Liver (tissue), 9 donors: ENCODE measurements around the gene FOLR1. TPM values are rescaled to one million over a fixed set of nuclear protein-coding genes. Genes with fewer than 3 reads are reported as not detected.

Source experiments
- DNase-seq: peaks from one replicate; pipeline ENCODE4 v3.0.0-alpha.2; 2017; ENCODE audit warnings: low spot score
- H3K27ac ChIP-seq, 2 donors: one replicate each; pipeline ENCODE4 v1.7.0; 2013; ENCODE audit warnings: inconsistent platforms in 2 of 2, low read length in 2 of 2, control low read depth in 1 of 2, low read depth in 1 of 2, mild to moderate bottlenecking in 1 of 2
- H3K27me3 ChIP-seq, 4 donors: one replicate each; pipeline versions ENCODE4 v1.6.1 to v1.7.0; 2013; ENCODE audit warnings: low read length in 3 of 4, inconsistent platforms in 1 of 4, mild to moderate bottlenecking in 1 of 4, moderate library complexity in 1 of 4; ENCODE audit not compliant: control insufficient read depth in 4 of 4, insufficient read depth in 4 of 4
- H3K36me3 ChIP-seq, 4 donors: one replicate each; pipeline versions ENCODE4 v1.6.1 to v1.7.0; 2013; ENCODE audit warnings: low read length in 3 of 4, mild to moderate bottlenecking in 3 of 4, low read depth in 1 of 4, moderate library complexity in 1 of 4; ENCODE audit not compliant: control insufficient read depth in 4 of 4, insufficient read depth in 3 of 4
- H3K4me1 ChIP-seq, 4 donors: one replicate each; pipeline versions ENCODE4 v1.6.1 to v1.7.0; 2013; ENCODE audit warnings: low read length in 3 of 4, mild to moderate bottlenecking in 3 of 4, moderate library complexity in 1 of 4; ENCODE audit not compliant: control insufficient read depth in 4 of 4, insufficient read depth in 4 of 4
- H3K4me3 ChIP-seq, 3 donors: one replicate each; pipeline versions ENCODE4 v1.6.1 to v1.7.0; 2013; ENCODE audit warnings: low read length in 3 of 3, control low read depth in 1 of 3, low read depth in 1 of 3, mild to moderate bottlenecking in 1 of 3
- H3K9ac ChIP-seq, 2 donors: one replicate each; pipeline ENCODE4 v1.7.0; 2013; ENCODE audit warnings: low read length in 2 of 2, mild to moderate bottlenecking in 2 of 2, moderate library complexity in 2 of 2, control low read depth in 1 of 2, low read depth in 1 of 2
- H3K9me3 ChIP-seq, 4 donors: one replicate each; pipeline versions ENCODE4 v1.6.1 to v1.7.0; 2013; ENCODE audit warnings: low read length in 3 of 4; ENCODE audit not compliant: control insufficient read depth in 4 of 4
- CTCF ChIP-seq: fragments of 150-350 bp; IDR thresholded peaks from 2 replicates; pipeline ENCODE4 v1.5.1; 2017; ENCODE audit warnings: improper control_type of control experiment, low read depth, low read length; ENCODE audit not compliant: missing input control
- FOXA1 ChIP-seq: IDR thresholded peaks from 2 replicates; pipeline ENCODE4 v1.6.1; 2016; ENCODE audit warnings: antibody characterized with exemption
- GABPA ChIP-seq, 2 donors: IDR thresholded peaks in 1 of 2; conservative IDR thresholded peaks in 1 of 2; 2 replicates each; pipeline ENCODE4 v1.6.1; 2016; ENCODE audit warnings: antibody characterized with exemption in 2 of 2, mild to moderate bottlenecking in 1 of 2, moderate library complexity in 1 of 2
- HNF4G ChIP-seq: IDR thresholded peaks from 2 replicates; pipeline ENCODE4 v1.6.1; 2016; ENCODE audit warnings: antibody characterized with exemption
- JUND ChIP-seq, 2 donors: IDR thresholded peaks; 2 replicates each; pipeline ENCODE4 v1.6.1; 2016; ENCODE audit warnings: antibody characterized with exemption in 2 of 2
- MAX ChIP-seq: IDR thresholded peaks from 2 replicates; pipeline ENCODE4 v1.6.1; 2016; ENCODE audit warnings: antibody characterized with exemption
- NR2F2 ChIP-seq: IDR thresholded peaks from 2 replicates; pipeline ENCODE4 v1.6.1; 2016; ENCODE audit warnings: antibody characterized with exemption
- RAD21 ChIP-seq, 2 donors: IDR thresholded peaks; 2 replicates each; pipeline ENCODE4 v1.6.1; 2016; ENCODE audit warnings: antibody characterized with exemption in 2 of 2, mild to moderate bottlenecking in 2 of 2
- REST ChIP-seq: IDR thresholded peaks from 2 replicates; pipeline ENCODE4 v1.6.1; 2016; ENCODE audit warnings: antibody characterized with exemption, mild to moderate bottlenecking
- RXRA ChIP-seq, 2 donors: IDR thresholded peaks; 2 replicates each; pipeline ENCODE4 v1.6.1; 2017 to 2018; ENCODE audit warnings: antibody characterized with exemption in 2 of 2, mild to moderate bottlenecking in 1 of 2
- SP1 ChIP-seq: IDR thresholded peaks from 2 replicates; pipeline ENCODE4 v1.6.1; 2018; ENCODE audit warnings: antibody characterized with exemption, mild to moderate bottlenecking
- TAF1 ChIP-seq: conservative IDR thresholded peaks from 2 replicates; pipeline ENCODE4 v1.6.1; 2016; ENCODE audit warnings: antibody characterized with exemption, mild to moderate bottlenecking
- YY1 ChIP-seq: IDR thresholded peaks from 2 replicates; pipeline ENCODE4 v1.6.1; 2016; ENCODE audit warnings: antibody characterized with exemption, mild to moderate bottlenecking
- ZBTB33 ChIP-seq: IDR thresholded peaks from 2 replicates; pipeline ENCODE4 v1.6.1; 2016; ENCODE audit warnings: antibody characterized with exemption
- WGBS: extraction: QIAGEN DNeasy Blood & Tissue Kit; methylation state at CpG from one replicate; pipeline ENCODE4 v1.1.7; 2013; 5-methylcytosine and 5-hydroxymethylcytosine counted together
- polyA plus RNA-seq, 2 donors: library from polyadenylated mRNA; stranded (reverse) in 1 of 2; unstranded in 1 of 2; fragments of 200-250 nt in 1 of 2; fragments of >200 nt in 1 of 2; fragmentation: Nextera tagmentation in 1 of 2; extraction: Ambion mirVana in 1 of 2; gene quantifications; one replicate each; pipeline versions ENCODE4 v1.2.1 to v1.2.3, GENCODE V29; 2013 to 2015
- total RNA-seq, 2 donors: library from RNA; depleted of rRNA; stranded (reverse); fragments of >200 nt; gene quantifications; one replicate each; pipeline ENCODE4 v1.2.3, GENCODE V29; 2014
- donor health status: healthy.
- donor health status: healthy.
- donor health status: healthy.
- donor health status: healthy.
- donor health status: healthy.

FOLR1 gene
- total and polyA plus RNA-seq, 4 donors: 0.06 to 0.21 (median 0.09) TPM; not detected in 1

GRCh38 chr11:72189455-72190250, 2.3 kb upstream of the FOLR1 start:
- no peak for DNase-seq
- no peak overlapping the region for H3K27ac ChIP-seq
- no peak overlapping the region for H3K4me3 ChIP-seq
- no peaks in the 10 kb centered on the region for H3K27me3 ChIP-seq
- no peaks in the 10 kb centered on the region for H3K36me3 ChIP-seq
- TF ChIP-seq TAF1: no peak
- no peak for TF ChIP-seq REST
- no peak for TF ChIP-seq JUND (IDR thresholded peaks at IDR 0.05)
- TF ChIP-seq NR2F2: no peak
- TF ChIP-seq RXRA (IDR thresholded peaks at IDR 0.05): no peak
- no peak for TF ChIP-seq YY1
- no peak for TF ChIP-seq ZBTB33
- TF ChIP-seq GABPA (IDR thresholded peaks at IDR 0.05 in 1 of 2, conservative IDR thresholded peaks at IDR 0.05 in 1 of 2): no peak
- no peak for TF ChIP-seq RAD21 (IDR thresholded peaks at IDR 0.05)
- H3K9ac ChIP-seq: no peak overlapping the region
- no peaks in the 10 kb centered on the region for H3K4me1 ChIP-seq
- H3K9me3 ChIP-seq: no peaks in the 10 kb centered on the region
- WGBS: 87% methylated on average over 3 of the region's 3 CpGs

GRCh38 chr11:72190631-72191071, 1.3 kb upstream of the FOLR1 start:
- H3K9me3 ChIP-seq: no peaks in the 10 kb centered on the region
- no peak for TF ChIP-seq SP1
- TF ChIP-seq CTCF: no peak
- no peak for TF ChIP-seq ZBTB33
- no peak for TF ChIP-seq FOXA1
- no peak for TF ChIP-seq YY1
- no peak for TF ChIP-seq MAX
- TF ChIP-seq HNF4G: no peak
- H3K27ac ChIP-seq: no peak overlapping the region
- H3K4me3 ChIP-seq: no peak overlapping the region
- no peaks in the 10 kb centered on the region for H3K36me3 ChIP-seq
- H3K27me3 ChIP-seq: no peaks in the 10 kb centered on the region
- H3K9ac ChIP-seq: no peak overlapping the region
- 95% methylated on average over 5 of the region's 5 CpGs for WGBS
- H3K4me1 ChIP-seq: no peaks in the 10 kb centered on the region
- DNase-seq: no peak
